GM18498 (cell line): ENCODE measurements around the gene MRPL38.

Experiments
- ATAC-seq: cut with Tn5 transposase; IDR thresholded peaks from one replicate; pipeline ENCODE4 v1.9.1; 2021; ENCODE audit warnings: mild to moderate bottlenecking, moderate library complexity; ENCODE audit not compliant: unreplicated experiment

The MRPL38 gene

DNA sequence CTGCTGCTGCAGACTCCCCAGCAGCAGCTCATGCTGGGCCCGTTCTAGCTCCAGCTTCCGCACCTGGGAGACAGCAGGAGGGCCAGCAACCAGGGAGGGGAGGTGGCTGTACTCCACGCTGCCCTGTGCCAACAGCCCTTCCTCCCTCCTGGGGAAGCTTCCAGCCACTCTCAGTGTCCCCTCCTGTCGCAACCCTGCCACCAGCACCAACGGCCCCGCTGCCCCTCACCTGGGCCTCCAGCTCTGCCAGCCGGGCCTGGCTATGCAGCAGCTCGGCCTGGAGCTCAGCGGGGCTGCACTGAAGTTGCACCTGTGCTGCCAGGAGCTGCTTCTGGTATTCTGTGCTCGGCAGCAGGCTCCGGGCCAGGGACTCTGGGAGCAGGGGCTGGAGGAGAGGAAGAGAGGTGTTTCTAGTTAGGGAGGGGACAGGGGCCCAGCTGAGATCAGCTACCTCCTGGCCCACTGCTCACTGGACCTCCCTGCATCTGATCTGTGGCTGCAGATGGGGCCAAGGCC lies 15.4 kb upstream of the MRPL38 start:
- ATAC-seq = no peak

DNA sequence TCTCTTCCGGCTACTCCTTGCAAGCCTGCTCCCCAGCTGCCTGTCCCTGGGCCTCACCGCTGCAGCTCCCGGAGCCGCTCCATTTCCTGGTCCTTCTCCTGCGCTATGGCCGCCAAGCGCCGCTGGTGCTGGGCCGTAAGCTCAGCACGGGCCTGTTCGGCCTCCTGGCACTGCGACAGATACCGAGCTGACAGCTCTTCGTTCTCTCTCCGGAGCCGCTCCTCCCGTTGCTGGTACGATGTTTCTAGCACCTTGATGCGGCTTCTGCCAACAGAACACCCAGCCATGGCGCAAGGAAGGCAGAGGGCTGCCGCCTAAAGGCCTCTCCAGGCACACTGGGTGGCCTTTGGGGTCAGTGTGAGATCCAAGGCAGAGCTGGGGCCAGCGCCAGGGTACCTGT lies 14.9 kb upstream of the MRPL38 start:
- ATAC-seq = no peak

DNA sequence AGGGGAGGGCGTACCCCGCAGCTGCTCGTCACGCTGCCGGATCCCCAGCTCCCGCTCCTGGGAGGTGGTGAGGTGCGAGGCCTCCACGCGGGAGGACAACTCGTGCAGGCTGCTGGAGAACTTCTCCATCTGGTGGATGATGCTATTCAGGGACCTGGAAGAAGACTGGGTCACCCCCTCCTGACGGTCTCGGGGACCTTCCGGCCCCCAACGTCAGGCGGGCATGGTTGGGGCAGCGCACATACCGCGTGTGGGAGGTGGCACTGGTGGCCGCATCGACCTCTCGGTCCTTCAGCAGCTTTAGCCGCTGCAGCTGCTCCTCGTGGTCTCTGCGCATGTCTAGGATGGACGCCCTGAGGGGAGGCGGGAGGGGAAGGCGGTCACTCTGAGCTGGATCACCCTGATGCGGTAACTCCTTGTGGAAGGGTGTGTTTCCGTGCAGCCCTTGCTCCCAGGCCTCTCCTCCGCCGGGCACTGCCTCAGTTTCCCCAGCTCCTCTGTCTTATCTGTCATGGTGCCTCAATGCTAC lies 13.3 kb upstream of the MRPL38 start:
- ATAC-seq = no peak

DNA sequence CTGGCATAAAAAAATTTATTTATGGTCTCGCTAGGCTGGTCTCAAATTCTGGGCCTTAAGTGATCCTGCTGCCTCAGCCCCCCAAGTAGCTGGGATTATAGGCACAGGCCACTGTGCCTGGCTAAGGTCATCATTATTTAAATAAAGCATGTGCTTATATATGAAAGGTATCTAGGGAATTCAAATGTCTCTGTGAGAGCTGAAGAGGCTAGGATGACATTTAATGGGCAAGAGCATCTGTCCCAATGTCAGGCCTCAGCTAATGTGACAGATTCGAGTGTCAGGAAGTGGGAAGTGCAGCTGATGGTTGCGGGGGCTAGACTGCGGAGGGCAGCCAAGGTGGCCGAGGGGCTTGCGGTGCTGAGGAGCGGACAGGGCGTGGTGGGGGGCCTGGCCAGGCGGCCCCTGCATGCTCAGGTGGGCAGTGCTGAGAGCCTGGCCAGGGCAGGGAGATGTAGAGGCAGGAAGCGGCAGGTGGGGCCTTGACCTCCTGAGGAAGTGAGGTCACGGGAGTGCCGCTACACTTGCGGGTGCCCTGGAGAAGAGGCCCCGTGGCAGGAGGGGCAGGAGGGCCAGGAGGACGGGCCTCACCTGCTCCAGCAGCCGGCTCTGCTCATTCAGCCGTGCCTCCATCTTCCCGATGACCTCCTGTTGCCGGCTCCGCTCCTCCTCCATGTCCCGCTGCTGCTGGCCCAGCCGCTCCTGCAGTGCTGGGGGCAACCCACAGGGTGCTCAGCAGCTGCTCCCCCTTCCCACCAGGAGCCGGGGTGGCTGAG lies 12.6 kb upstream of the MRPL38 start:
- ATAC-seq = no peak

DNA sequence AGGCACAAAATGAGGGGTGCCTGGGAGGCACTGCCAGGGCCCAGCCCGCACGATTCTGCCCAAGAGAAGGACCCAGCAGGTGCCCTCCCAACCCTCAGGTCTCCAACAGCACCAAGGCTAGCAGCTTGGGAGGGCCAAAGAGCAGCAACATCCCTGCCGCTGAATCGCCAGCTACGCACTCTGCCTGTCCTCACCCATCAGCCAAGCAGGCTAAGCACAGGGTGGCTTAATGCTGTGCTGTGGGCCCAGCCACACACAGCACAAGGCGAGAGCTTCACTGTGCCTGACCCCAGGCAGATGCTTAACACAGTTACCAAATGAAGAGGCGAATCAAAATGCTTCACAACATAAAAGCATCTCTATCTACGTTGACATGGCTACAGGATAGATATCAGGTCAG lies 10.6 kb upstream of the MRPL38 start:
- ATAC-seq = no peak

DNA sequence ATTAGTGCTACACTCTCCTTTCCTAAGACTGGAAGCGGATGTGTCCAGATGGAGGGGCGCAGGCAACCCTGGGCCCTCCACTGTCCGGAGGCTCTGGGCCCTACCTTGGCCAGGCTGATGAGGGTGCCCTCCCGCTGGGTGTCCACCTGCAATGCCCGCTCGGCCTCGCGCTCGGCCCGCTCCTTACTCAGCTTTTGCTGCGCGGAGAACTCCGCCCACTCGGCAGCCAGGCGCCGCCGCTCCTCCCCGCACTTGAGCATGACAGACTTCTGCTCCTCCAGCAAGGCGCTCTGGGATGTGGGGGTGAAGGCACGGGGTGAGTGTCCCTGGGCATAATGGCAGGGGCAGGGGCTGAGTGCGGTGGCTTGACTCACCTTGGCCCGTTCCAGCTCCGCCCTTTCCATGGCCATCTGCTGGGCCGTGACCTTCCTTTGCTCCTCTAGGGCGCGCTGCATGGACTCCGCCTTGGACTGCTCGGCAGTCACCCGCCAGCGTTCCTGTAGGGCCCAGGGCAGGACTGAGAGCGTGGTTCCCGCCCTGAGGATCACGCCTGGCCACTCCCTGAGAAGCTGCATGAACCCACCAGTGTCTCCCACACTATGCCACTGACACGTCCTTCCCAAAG lies 10.1 kb upstream of the MRPL38 start:
- ATAC-seq = no peak

DNA sequence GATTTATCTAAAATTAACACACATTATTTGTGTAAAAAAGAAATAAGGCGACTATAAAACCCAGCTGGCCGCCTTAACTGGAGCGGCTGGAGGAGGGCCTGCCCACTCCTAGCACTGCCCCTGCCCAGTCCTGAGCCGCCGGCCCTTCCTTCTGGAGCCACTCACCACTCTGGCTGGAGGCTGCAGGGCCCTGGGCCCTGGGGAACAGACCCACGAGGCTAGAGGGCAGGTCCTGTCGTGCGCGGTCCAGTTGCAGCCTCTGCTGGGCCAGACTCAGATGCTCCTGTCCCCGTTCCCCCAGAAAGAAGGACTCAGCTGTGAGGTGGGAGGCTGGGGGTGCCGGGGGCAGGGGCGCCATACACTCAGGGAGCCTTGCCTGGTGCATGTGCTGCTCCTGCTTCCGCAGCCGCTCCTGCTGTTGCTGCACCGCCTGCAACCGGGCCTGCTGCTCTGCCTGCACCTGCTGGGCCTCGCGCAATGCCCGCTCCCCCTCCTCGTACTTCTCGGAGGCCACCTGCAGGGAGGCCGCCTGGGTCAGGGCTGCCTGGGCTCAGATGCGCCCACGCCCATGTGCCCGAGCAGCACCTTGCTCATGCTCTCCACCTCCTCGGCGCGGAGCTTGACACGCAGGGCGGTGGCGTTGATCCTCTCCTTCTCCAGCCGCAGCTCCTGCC lies 9.0 kb upstream of the MRPL38 start:
- no peak for ATAC-seq

DNA sequence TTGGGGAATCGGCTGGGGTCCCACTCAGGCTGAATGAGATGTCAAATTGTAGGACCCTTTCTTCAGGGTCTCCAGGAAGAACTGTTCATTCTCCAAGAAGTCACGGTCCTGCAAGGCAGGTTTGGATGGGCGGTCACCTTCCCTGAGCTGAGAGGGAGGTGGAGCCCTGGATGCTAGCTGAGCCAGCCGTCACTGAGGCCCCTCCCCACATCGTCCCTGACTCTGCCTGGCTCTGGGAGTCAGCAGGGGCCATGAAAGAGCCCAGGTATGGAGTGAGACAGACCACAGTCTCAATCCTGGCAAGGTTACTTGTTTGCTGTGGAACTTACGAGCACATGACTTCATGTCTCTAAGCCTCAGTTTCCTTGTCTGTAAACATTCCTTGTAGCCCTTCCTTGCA lies 6.0 kb upstream of the MRPL38 start:
- ATAC-seq = no peak

DNA sequence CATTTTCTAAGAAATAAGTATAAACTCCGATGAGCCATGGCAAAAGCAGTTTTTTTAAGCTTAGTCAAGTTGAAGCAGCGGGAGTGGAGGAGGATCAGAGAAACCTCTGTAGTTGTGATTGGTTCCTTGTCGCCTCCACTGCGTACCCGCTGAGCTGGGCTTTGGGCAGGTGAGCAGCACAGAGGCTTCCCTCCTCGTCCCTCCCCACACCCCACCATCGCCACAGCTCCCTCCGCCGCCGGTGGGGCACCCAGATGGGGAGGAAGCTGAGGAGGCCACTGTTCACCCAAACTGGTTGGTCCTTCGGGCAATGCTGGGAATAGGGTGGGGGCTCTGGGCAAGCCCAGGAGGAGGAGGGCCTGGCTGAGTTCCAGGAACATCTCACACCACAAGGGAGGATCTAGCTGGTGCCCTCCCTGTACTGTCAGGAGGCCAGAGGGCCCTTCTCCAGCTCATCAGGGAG lies 5.2 kb upstream of the MRPL38 start:
- no peak for ATAC-seq

DNA sequence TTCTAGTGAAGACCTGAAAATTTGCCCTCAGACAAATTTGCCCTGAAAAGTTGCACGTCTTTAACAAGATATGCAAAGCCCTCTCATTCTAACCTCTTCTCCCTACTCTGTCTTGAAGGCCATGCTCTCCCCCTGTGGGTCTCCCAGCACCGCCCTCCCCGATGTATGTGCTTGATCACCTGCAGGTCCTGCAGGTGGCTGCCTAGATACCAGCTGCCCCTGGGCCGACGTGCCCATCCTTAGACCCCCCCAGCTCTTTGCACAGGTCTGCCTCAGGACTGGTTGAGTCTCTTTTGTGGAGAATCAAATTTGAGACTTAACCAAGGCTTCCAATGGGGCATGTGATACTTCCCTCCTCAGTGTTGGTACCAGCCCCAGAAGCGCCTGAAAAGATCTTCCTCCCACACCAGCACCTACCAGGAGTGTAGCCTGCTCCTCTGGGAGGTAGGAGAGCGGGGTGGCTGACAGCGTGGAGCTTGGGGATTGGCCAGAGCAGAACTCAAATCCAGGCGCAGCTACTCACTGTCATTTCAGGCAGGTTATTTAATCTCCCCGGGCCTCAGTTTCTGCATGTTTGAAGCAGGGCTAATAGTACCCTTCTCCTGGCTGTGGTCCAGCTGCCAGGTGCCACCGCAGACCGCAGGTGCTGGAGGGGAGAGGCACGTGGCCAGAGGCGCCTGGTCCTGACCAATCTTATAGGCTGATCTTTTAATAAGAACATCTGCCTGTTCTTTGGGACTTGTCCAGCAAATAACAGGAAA lies 4.5 kb upstream of the MRPL38 start:
- ATAC-seq = no peak

DNA sequence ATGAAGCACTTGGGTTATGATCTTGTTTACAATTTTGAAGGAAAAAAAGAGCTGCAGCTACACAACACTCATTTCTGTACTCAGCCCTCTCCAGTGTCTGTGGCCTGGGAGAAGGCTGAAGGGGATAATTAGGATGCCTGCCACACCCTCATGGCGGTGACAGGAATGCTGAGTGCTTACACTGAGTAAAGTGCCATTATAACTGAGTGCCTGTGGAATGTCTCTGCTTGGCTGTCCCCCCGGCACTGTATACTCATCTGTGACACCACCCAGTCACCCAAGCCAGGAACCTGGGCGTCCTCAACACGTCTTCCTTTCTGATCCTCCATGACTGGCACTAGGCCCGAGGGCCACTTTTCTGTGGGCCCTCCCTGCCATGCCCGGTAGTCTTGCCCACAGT lies 3.5 kb upstream of the MRPL38 start:
- ATAC-seq = no peak

DNA sequence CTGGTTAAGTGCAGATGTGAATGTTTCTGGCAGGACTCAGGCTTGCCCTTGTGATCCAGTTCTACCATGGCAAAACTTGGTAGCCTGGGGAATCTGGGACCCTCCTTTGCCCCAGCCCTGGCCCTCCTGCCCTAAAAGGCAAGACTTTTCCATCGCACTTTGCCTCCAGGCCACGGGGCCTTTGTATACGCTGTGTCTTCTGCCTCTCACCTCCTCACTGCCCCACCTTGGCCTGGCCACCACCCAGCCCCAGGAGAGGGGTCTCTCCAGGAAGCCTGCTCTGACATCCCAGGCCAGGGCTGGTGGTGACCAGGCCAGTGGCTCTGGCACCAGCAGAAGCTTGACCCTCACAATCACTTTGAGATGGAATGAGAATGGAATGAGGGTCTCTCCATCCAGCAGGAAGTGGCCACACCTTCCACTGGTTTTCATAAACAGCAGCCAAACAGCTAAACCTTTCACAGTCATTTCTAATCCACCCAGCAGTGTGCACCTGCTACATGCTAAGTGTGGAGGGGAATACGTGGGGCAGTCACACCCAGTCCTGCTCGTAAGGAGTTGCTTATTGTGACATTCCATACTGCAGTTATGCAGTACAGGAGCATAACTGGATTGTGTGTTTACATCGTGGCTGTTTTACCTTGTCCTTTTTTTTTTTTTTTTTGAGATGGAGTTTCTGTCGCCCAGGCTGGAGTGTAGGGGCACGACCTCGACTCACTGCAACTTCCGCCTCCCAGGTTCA lies 1.6 kb upstream of the MRPL38 start:
- no peak for ATAC-seq

DNA sequence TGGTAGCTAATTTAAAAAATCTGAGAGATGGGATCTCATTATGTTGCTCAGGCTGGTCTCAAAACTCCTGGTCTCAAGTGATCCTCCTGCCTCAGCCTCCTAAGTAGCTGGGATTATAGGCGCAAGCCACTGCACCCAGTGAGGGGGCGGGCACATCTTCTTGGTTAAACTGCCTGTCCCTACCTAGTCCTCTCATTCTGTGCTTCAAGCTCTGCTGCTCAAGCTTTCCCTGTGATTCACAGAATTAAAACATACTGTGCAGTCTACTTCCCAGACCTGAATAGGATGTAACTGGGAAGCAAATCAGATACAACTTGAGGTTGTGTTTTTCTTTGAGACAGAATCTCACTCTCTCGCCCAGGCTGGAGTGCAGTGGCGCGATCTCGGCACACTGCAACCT lies 2.3 kb downstream of the MRPL38 start:
- ATAC-seq = no peak

DNA sequence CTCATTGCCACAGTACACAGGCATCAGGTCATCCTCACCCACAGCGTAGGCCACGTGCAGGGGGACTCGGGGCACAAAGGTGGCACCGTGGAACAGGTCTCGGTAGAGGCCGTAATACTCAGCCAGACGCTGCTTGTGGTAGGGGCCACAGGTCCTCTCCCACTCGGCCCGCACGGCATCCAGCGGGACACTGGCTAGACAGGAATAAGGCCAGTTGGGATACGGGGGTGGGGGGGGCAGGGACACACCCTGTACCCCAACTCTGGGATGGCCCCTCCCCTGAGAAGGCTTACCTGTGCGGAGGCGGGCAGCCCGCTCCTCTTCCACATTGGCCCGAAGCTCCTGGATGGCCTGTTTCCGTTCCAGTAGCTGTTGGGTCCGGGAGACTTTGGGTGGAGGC lies 3.0 kb downstream of the MRPL38 start:
- no peak for ATAC-seq

DNA sequence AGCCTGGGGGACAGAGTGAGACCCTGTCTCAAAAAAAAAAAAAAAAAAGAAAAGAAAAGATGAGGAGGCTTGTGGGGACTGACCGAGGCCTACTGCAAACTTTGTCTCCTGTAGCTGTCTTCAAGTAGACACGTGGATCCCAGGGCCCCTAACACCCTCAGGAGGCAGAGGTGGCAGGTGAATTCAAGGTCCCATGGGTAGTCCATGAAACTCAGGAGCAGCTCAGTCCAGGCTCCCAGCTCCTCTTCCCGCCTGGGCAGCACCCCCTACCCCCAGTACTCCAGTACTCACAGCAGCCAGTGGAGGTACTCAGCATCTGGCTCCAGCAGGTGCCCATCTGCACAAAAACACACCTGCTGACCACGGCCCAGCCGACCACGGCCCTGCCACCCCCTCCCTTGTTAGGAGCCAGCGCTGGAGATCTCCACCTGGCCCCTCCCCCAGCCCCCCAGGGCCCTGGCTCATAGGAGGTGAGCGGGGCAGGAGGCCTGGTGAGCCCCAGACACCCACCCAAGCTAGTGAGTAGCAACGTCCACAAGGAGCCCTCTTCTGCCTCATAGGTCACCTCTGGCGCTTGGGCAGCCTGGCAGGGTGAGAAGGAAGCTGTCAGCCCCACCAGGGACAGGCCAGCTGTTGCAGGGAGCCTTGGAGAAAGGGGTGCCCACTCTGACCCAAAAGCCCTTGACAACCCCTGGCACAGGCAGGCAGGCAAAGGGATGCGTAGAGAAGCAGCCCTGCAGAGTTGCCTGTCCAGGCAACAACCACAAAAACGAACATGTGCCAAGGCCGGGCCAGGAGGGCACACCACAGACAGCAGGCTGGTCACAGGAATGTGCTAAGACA lies 3.8 kb downstream of the MRPL38 start:
- no peak for ATAC-seq

DNA sequence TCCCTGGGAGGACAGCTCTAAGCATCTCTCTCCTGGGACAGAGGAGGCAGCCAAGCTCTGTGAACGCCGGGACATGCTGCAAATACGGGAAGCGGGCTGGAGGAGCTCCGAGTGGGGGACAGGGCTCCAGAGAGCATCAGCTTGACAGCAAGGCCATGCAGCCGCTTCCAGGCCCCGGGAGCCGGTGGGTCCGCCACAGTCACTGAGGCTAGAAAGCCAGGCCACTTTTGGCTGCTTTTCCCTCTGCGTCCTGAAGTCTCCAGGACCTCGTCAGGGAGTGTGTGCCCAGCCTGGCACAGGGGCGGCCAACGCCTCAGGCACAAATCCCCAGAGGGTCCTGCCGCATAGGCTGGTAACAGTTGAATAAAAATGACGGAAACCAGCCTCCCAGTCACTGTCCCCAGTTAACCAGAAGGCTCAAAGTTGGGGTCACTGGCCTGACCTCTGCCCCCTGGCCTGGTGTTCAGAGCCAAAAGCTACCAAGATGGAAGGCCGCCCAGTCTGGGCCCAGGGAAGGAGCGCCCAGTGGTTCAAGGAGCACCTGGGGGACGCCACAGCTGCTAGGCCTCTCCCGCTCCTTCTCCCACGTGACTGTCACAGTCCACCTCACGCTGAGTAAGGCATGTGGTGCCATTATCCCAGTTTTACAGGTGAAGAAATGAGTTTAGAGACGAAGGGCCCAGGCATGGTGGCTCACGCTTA lies 4.8 kb downstream of the MRPL38 start:
- no peak for ATAC-seq

DNA sequence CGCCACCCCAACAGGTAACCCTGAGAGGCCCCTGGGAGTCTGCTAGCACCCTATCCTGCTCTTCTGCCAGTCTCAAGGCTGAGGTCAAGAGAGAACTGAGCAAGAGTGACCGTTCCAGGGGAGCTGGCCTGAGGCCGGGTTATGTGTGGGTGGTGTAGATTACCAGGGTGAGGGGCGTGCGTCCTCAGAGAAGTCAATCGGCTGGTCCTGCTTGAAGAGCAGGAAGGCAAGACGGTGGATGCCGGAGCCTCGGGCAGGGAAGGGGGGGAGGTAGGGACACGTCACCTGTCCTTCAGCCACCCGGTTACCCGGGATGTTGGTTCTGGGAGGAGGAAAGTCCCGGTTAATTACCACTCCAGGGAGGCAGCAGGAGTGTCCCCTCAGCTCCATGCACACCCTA lies 5.3 kb downstream of the MRPL38 start:
- no peak for ATAC-seq

DNA sequence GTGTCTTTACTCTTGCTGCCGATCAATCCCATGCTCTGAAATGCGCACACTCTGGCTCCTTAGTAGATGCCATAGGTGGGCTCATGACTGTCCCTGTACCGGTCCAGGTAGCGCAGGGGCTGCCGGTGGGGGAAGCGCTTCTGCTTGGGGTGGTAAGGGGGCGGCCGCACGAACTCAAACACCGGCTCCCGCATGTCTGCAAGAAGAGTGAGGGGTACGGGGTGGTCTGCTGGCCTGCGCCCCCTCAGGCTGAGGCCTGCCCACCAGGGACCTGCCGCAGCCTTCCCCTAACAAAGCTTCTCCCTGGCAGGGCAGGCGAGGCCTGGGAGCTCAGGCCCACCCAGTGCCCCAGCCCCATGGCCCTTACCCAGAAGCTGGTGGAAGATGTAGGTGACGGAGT lies 5.9 kb downstream of the MRPL38 start:
- no peak for ATAC-seq

DNA sequence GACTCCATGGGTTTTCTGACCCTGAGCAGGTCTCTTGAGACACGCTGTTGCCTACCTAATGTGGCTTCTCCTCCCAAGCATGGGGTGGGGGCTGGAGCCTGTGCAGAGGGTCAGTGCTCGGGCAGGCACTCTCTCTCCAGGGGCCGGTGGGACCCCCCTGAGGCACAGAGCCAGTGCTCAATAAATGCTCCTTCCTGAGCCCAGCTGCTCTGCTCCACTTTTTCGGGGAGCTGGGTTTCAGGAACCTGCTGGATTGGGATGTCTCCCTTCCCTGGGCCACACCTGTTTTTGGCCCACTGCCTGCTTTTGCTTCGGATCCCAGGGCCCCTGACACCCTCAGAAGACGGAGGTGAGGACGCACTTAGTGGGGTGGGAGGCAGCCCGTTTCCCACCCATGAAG lies 6.6 kb downstream of the MRPL38 start:
- no peak for ATAC-seq
